HG03175 (cell line): ENCODE measurements around the gene SERINC2.

ENCODE experiments used
- ATAC-seq: cut with Tn5 transposase; IDR thresholded peaks from one replicate; pipeline ENCODE4 v1.9.1; 2021; ENCODE audit warnings: mild to moderate bottlenecking, moderate library complexity; ENCODE audit not compliant: unreplicated experiment

The SERINC2 gene

DNA sequence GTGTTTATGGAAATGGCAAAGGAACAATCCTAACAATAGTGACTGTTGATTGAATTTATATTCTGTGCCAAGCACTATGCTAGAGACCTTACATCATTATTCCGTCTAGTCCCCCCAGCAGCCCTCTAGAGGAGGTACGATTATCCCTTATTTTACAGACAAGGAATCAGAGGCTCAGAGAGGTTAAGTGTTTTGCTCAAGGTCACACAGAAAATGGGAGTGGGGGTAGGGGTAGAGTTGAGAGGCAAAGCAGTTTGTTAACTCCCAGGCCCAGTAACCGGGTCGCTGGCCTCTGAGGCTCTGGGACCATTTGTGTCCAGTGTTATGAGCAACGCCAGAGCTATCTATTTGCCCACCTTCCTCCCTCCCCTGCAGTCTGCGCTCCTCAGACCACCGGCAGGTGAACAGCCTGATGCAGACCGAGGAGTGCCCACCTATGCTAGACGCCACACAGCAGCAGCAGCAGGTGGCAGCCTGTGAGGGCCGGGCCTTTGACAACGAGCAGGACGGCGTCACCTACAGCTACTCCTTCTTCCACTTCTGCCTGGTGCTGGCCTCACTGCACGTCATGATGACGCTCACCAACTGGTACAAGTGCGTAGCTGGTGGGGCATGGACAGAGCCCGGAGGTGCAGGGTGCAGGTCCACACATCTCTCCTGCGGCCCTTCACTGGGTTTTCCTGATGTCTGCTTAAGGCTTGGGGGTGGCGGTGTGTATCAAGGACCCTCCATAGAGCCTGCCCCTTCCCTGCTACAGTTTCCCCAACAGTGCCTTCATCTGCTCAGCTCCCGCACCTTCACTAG is 19.8 kb downstream of the SERINC2 start:
- no peak for ATAC-seq

DNA sequence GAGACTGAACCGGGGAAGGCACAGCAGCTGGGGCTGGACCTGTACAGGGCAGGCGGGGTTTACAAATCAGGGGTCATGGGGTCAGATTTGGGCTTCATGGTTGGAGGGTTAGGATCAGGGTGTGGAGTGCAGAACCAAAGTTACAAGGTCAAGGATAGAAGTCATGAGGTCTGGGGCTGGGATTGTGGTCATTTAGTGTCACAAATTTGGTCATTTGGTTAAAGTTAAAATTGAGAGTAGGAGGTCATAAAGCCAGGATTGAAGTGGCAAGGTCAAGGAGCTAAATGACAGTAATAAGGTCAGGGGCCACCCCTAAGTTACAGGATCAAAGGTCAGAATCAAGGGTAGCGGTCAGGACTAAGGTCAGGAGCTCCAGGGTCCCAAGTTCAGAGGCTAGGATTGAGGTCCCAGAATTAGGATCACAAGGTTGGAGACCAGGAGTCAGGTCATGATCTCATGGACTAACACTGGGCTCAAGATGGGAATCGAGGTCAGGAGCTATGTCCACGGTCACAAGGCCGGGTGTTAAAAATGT is 20.4 kb downstream of the SERINC2 start:
- ATAC-seq = no peak

DNA sequence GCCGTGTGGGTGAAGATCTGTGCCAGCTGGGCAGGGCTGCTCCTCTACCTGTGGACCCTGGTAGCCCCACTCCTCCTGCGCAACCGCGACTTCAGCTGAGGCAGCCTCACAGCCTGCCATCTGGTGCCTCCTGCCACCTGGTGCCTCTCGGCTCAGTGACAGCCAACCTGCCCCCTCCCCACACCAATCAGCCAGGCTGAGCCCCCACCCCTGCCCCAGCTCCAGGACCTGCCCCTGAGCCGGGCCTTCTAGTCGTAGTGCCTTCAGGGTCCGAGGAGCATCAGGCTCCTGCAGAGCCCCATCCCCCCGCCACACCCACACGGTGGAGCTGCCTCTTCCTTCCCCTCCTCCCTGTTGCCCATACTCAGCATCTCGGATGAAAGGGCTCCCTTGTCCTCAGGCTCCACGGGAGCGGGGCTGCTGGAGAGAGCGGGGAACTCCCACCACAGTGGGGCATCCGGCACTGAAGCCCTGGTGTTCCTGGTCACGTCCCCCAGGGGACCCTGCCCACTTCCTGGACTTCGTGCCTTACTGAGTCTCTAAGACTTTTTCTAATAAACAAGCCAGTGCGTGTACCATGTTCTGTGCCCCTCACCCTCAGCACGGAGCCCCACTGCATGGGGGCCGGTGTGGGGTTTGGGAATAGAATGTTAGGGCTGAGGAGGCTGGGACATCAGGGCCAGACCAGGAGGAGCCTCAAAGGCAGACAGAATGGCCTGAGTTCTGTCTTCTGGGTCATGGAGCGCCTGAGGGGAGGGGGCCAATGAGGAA is 21.3 kb downstream of the SERINC2 start:
- no peak for ATAC-seq

DNA sequence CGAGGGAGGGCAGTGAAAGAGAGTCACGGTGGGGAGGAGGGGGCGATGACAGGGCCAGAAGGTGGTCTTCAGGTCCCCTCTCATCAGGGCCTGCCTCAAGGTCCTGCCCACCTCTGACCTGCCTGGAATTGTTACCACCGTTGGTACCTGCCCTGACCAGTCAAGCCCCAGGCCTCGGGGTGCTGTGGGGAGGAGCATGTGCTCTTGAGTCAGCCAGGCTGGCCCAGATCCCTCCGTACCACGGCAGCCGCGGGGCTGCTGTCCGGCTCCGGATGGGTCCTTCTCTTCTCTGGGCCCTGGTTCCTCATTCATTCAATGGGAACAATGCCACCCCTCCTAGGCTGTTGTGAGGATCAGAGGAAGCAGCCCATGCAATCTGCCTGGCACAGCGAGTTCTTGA is 22.0 kb downstream of the SERINC2 start:
- ATAC-seq = no peak

DNA sequence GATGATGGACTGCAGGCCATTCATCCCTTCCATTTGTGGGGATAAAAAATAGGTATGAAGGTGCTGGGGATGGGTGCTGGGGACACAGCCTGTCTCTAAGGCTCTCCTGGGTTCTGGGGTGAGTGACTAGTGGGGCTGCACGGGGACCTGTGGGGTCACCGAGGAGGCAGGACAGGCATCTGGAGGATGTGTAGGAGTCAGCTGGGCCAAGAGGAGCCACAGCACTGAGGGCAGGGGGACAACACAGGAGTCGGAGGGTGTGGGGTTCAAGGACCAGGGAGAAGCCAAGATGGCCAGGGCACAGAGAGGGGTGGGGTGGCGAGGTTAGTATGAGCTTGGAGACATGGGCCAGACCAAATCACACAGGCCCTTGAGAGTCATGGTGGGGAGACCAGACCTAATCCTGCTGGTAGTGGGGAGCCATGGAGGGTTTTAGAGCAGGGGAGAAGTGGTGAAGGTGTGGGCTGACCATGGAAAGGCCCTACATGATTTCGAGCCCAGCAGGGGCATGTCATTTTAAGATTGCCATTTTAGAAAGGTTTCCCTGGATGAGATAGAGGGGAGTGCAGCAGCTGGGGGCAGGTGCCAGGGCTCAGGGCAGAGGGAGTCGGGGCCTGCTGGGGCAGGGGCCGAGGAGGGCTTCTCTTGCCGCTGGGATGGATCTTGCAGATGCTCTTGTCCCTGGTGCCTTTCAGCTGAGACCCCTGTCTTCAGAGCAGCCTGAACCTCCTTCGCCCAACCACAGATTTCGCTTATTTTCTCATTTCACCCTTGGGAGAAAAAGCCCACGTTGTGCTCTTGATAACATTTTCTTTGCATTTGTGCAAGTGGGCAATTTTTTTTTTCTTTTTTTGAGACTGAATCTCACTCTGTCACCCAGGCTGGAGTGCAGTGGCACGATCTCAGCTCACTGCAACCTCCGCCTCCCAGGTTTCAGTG is 22.7 kb downstream of the SERINC2 start:
- no peak for ATAC-seq

DNA sequence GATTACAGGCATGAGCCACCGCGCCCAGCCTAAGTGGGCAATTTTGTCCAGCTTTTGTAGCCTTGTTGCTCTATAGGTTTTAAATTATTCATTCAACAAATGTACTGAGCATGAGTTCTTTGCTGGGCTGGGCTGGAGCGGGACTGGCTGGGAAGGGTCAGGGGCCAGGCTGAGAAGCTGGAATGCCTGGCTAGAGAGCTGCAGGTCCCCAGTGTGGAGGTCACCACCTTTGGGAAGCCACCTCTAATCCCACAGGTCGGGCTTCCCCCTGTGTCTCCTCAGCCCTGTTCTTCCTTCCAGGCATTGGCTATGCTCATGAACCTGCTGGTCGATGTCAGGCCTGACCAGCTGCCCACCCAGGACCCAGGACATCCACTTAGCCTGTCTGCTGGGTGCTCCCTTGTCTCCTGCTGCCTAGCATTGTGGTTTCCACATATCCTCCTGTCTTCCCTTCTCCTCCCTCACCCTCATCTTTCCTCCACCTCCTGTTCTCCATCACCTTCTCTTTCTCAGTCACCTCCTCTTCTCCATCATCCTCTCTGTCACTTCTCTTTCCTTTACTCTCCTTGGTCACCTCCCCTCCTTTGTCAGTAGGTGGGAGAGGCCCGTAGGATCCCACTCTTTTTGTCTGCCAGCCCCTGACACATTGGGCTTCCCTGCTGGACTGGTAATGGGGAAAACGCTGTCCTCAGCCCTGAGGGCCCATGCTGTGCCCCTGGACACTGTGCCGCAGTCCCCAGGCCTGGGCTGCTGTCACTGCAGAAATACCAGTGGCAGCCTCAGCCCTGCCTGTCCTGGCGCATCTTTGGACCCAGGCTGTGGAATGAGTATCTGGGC is 23.8 kb downstream of the SERINC2 start:
- ATAC-seq = no peak

DNA sequence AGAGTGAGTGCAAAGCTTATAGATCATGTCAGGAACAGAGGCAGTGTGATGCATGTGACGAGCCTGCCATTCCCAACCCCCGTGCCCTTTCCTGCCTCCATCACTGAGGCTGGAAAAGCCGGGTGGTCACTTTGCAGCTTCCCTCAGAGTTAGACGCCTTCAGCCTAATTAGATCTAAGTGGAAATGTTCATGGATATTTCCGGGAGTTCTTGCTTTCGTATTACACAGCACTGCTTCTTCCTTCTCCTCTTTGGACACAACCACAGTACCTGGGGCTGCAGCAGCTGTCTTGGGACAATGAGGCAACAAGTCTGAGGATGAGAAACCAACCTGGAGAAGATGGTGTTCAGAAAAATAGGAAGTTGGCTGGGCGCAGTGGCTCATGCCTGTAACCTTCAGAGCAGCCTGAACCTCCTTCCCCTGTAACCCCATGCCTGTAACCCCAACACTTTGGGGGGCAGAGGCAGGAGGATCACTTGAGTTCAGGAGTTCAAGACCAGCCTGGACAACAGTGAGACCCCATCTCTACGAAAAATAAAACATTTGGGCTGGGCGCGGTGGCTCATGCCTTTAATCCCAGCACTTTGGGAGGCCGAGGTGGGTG is 24.5 kb downstream of the SERINC2 start:
- no peak for ATAC-seq

DNA sequence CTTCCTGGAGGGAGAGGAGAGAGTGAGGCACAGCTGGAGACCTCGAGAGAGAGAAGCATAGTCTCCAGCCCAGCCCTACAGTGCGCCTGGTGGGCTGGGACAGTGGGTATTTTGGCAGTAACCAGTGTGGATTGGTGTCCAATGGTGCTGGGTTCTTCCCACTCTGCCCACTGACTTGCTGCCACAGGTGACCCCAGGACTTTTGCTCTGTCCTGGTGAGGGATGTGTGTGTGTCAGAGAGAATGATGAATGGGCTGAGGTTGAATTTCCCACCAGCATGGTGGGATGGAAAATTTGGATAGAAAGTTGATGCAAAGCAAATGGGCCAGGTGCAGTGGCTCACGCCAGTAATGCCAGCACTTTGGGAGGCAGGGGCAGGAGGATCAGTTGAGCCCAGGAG is 26.3 kb downstream of the SERINC2 start:
- ATAC-seq = no peak

DNA sequence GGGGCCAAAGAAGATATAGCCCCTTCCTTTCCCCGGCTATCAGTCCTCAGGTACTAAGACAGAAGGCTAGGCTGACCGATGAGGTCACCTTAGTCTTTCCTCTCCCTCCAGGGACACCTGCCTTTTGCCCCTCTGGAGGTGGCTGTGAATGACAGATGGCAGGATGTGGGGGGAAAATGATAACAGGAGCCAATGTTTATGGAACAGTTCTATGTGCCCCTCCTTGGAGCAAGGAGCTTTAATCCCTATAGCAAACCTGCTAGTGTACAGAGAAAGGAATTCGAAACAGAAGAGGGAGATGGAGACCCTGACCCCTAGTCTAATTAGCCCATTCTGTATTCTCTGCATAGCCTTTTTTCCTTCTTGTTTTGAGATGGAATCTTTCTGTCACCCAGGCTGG is 28.1 kb downstream of the SERINC2 start:
- ATAC-seq = no peak

DNA sequence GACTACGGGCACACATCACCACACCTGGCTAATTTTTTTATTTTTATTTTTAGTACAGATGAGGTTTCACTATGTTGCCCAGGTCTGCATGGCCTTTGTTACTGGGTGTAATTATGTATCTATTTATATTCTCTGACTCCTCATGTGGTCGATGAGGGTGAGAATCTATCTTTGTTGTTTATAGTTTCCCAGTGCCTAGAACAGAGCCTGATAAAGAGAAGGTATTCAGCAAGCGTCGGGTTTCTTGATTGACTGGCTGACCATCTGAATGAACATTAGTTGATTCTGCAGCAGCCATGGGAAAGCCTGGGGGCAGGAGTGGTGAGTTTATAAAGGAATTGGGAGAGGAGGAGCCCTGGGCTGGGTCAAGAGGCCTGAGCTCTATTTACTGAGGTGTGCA is 28.5 kb downstream of the SERINC2 start:
- peak; percentile 50 for ATAC-seq

DNA sequence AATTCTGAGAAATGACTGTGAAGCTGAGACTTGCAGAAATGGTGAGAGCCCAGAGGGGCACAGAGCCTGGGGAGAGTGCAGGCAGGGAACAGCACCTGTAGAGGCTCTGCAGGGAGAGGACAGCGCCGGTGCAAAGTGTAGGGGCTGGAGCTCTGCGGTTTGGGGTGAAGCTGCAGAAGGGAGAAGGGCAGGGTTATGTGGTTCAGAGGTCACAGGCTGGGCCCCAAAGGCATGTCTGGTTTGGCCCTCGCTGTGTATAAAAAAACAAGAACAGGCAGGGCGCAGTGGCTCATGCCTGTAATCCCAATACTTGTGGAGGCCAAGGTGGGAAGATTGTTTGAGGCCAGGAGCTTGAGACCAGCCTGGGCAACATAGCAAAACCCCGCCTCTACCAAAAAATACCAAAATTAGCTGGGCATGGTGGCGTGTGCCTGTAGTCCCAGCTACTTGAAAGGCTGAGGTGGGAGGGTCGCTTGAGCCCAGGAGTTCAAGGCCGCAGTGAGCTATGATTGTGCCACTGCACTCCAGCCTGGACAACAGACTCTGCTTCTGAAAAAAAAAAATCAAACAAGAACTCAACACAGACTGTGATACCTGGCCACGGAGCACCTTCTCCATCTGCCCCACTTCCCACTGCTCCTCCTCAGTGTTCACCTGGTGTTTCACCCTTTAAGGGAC is 29.1 kb downstream of the SERINC2 start:
- peak; percentile 29 for ATAC-seq

DNA sequence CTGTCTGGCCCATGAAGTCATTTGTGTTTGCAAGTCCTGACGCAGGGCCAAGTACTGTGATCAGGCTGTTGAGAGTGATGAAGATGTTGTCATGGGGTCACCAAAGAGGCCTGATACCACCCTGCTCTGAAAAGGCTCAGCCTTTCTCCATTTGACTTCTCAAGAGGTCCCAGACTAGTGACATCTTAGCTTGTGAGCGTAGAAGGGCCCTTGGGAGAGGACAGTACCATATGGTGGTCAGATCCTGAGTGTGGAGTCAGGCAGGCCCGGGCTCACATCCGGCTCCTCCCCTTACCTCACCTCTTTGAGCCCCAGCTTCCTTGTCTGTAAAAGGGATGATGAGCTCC is 29.6 kb downstream of the SERINC2 start:
- no peak for ATAC-seq

DNA sequence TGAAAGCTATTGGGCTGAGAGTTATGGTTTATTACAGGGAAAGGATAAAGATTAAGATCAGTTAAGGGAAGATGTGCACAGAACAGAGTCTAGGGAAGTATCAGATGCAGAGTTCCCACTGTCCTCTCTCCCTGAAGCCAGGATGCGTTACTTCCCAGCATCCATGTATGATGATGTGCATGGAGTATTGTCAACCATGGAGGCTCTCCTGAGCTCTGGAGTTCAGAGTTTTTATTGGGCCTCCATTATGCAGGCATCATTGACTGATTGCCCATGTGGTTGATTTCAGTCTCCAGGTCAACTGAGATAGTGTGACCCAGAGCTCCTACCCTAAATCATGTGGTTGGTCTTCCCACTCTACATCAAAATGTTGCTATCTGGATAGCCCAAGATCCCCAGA is 30.7 kb downstream of the SERINC2 start:
- ATAC-seq = no peak

DNA sequence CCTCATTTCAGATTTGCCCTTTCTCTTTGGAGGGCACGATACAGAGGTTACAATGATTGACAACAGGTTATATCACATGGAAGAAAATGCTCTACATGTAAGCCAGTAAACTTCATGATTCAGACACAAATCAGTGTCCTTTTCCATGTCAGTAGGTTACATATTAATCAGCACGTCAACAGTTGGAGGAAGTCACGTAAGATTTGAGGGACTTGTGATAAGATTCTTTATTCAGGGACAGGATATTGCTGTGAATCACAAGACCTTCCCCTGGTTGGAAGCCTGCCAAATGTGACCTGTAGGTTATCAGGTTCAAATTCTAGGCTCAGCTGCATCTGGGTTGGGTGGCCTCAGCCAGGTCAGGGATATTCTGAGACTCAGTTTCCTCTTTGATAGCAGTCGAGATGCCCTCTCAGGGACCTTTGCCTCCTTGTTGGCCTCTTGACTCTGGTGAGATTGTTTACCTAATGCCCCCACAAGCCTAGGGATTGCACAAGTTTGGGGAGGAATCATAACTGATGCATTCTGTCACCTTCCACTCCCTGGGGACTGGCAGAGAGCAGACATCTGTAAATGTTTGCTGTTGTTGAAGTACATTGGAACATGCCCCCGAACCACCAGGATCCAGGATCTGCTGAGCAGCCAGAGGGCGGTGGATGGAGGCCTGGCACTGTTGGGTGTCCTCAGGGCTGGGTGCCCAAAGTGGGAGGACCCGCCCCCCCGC is 31.9 kb downstream of the SERINC2 start:
- ATAC-seq = no peak

DNA sequence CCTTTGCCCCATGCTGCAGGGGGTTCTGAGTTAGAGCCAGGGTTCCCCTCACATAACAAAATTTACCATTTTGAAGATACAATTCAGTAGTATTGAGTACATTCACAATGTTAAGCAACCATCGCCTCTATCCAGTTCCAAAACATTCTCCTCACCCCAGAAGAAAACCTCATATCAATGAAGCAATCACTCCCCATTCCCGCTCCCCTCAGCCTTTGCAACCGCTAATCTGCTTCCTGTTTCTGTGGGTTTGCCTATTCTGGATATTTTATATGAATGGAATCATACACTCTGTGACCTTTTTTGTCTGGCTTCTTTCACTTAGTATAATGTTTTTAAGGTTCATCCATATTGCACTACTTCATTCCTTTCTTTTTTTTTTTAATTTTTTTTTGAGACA is 32.9 kb downstream of the SERINC2 start:
- no peak for ATAC-seq

DNA sequence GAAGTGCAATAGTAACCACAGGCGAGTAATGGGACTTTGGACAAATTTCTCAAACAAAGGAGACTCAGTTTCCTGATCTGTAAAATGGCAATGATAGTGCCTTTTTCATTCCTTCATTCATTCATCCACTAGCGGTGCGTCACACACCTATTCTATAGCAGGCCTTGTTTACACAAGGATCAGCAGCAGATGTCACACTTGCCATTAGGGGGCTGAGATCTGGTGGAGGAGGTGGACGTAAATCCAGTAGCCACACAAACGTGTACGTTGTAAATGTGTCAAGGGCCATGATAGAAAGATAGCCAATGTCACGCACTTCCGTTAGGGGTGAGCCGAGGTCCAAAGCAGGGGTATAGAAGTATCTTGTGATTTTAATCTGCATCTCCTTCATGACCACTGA is 34.2 kb downstream of the SERINC2 start:
- ATAC-seq = no peak

DNA sequence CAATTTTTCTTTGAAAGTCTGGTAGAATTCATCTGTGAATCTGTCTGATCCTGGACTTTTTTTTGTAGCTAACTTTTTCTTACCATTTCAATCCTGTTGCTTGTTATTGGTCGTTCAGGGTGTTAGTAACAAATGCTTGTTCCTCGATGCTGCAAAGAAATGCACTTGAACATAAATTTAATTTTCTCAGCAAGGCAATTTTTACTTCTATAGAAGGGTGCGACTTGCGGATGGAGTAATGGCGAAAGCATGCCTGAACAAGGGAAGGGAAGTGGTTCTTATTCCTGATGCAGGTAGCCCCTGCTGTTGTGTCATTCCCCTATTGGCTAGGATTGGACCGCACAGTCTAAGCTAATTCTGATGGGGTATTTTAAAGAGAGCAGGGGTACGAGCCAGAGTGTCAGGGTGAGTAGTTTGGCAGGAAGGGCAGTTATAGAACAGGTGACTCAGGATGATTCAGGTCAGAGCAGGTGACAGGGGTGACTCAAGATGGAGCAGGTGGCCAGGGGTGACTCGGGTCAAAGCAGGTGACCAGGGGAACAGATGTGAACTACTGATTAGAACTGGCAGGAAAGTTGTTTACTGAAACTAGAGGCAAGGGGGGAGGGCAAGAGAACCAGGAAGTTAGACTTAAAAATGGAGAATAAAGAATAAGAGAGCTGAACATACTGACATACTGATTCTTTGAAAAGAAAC is 40.5 kb downstream of the SERINC2 start:
- ATAC-seq = no peak

DNA sequence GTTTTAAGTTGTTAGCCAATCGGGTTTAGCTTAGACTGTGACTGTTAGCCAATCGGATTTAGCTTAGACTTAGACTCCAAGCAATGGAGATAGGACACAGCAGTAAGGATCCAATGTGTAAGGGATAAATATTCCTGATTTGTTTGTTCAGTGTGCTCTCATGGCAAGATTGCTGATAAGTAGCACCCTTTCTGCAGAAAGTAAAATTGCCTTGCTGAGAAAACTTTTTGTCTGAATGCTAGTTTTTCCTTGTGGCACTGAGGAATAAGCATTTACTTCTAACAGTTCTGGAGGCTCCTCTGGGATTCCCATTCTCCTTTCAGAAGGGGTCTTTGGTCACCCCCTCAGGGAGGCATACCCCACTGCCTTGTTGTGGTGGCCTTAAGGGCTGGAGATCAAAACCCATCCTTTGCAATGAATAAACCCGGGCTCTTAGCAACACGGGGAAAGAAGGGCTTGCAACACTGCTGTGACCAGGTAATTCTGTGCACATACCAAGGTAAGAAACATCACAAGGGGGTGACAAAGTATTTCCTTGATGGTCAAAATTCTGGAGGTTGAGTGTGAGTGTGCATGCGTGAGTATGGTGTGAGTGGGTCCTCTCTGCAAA is 45.4 kb downstream of the SERINC2 start:
- no peak for ATAC-seq
